ENCODE measurements around the gene AWAT2. TPM values are rescaled to one million over a fixed set of nuclear protein-coding genes. Genes with fewer than 3 reads are reported as not detected.

Gene AWAT2
- total RNA-seq, 1 donor from 2014 or later: not detected

DNA sequence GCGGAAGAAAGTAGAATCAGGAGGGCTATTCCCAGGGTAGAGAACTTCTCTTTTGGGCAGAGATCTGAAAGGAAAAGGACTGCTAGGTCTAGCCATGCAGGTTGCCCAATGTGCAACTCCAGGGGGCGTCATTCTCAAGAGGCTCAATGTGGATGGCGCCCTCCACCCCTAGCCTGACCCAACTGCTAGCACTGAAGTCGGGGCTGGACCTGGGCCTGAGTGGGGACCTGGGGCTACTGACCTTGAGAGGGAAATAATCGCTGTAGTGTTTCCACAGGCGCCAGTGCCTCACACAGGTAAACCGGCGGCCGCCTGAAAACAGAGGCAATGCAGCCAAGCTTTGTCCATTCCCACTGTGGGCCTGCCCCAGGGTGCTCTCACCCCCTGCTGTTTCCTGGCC lies 6.1 kb downstream of the AWAT2 start:
- Histone ChIP-seq H3K9me3 (ENCODE audit: low read depth) (no peaks in the 10 kb centered on the region), H3K27me3 (no peaks in the 10 kb centered on the region), H3K27ac (no peak overlapping the region), H3K9ac (no peak overlapping the region), H3K79me2 (ENCODE audit: low read depth) (no peaks in the 10 kb centered on the region), H3F3A (ENCODE audit: low read depth) (no peaks in the 10 kb centered on the region), H3K4me3 (no peak overlapping the region), H3K4me2 (no peak overlapping the region), H3K4me1 (no peaks in the 10 kb centered on the region), H3K36me3 (no peaks in the 10 kb centered on the region), H2AFZ (replicated peaks) (no peak overlapping the region), H4K20me1 (ENCODE audit: low read depth) (no peaks in the 10 kb centered on the region)
- peaks cover 6% of the 10 kb centered on the region for H3K9me3 Mint-ChIP-seq
- no peak for DNase-seq (ENCODE audit: low spot score)
- no peaks in the 10 kb centered on the region for H3K27me3 Mint-ChIP-seq (ENCODE audit: insufficient read depth, low read depth)
- no peaks in the 10 kb centered on the region for H3K4me1 Mint-ChIP-seq
- H3K4me3 Mint-ChIP-seq: no peak overlapping the region
- no peaks in the 10 kb centered on the region for H3K36me3 Mint-ChIP-seq
- H3K27ac Mint-ChIP-seq: no peak overlapping the region
- TF ChIP-seq, protein P1, sequence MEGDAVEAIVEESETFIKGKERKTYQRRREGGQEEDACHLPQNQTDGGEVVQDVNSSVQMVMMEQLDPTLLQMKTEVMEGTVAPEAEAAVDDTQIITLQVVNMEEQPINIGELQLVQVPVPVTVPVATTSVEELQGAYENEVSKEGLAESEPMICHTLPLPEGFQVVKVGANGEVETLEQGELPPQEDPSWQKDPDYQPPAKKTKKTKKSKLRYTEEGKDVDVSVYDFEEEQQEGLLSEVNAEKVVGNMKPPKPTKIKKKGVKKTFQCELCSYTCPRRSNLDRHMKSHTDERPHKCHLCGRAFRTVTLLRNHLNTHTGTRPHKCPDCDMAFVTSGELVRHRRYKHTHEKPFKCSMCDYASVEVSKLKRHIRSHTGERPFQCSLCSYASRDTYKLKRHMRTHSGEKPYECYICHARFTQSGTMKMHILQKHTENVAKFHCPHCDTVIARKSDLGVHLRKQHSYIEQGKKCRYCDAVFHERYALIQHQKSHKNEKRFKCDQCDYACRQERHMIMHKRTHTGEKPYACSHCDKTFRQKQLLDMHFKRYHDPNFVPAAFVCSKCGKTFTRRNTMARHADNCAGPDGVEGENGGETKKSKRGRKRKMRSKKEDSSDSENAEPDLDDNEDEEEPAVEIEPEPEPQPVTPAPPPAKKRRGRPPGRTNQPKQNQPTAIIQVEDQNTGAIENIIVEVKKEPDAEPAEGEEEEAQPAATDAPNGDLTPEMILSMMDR (IDR thresholded peaks at IDR 0.05): no peak
- TF ChIP-seq EZH2 (IDR thresholded peaks at IDR 0.05): no peak
- TF ChIP-seq EZH2phosphoT487 (IDR thresholded peaks at IDR 0.05): no peak

DNA sequence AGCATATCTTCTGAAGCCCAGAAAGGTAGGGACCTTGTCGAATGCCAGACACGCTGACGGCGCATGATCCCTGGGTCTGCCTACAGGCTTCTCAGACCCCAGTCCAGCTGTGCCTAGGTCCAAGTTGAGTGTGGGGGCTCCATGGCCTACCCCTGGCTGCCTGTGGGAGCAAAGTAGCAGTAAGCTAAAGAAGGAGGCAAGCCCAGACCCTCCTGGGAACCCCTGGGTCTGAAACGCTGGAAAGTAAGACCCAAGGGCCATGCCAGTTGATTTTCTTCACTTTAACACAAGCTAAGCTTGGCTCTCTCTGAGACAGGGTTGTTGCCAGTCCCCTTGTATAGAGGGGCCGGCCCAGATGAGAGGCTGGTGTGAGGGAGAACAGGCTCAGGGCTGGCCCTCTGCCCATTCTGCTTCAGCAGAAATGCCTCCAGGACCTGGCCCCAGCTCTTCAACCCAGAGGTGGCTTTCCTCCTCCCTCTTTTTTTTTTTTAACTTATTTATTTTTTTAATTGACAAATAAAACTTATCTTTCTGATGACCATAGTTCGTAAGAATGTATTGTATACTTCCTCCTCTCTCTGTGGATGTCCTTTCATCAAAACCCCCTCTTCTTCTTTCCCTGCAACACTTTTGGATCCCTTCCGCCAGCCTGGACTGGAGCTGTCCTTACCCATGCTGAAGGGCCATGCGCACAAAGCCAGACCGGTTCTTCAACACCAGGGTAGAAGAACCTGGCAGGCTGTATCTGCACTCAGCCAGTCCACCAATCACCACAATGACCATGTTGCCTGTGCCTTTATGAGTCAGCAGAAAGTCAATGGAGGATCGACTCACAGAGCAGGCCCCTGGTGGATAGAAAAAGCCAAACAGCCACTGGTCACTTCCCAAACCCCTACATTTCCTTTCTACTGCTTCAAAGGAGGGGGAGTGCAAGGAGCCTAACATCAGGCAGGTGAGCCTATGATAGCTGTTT lies 7.1 kb downstream of the AWAT2 start:
- no peak overlapping the region for H3K4me3 ChIP-seq
- H3K36me3 Mint-ChIP-seq: no peaks in the 10 kb centered on the region
- no peaks in the 10 kb centered on the region for H3K4me1 ChIP-seq
- H3K27me3 ChIP-seq: no peaks in the 10 kb centered on the region
- H3K4me2 ChIP-seq: no peak overlapping the region
- no peak for TF ChIP-seq EZH2 (IDR thresholded peaks at IDR 0.05)
- no peak overlapping the region for H3K4me3 Mint-ChIP-seq
- no peak overlapping the region for H3K27ac Mint-ChIP-seq
- H3F3A ChIP-seq (ENCODE audit: low read depth): no peaks in the 10 kb centered on the region
- no peaks in the 10 kb centered on the region for H3K9me3 ChIP-seq (ENCODE audit: low read depth)
- no peaks in the 10 kb centered on the region for H3K79me2 ChIP-seq (ENCODE audit: low read depth)
- H3K9ac ChIP-seq: no peak overlapping the region
- no peak overlapping the region for H3K27ac ChIP-seq
- no peaks in the 10 kb centered on the region for H3K27me3 Mint-ChIP-seq (ENCODE audit: insufficient read depth, low read depth)
- DNase-seq (ENCODE audit: low spot score): no peak
- peaks cover 6% of the 10 kb centered on the region for H3K9me3 Mint-ChIP-seq
- H2AFZ ChIP-seq (replicated peaks): no peak overlapping the region
- H3K36me3 ChIP-seq: no peaks in the 10 kb centered on the region
- H4K20me1 ChIP-seq (ENCODE audit: low read depth): no peaks in the 10 kb centered on the region
- H3K4me1 Mint-ChIP-seq: no peaks in the 10 kb centered on the region

DNA sequence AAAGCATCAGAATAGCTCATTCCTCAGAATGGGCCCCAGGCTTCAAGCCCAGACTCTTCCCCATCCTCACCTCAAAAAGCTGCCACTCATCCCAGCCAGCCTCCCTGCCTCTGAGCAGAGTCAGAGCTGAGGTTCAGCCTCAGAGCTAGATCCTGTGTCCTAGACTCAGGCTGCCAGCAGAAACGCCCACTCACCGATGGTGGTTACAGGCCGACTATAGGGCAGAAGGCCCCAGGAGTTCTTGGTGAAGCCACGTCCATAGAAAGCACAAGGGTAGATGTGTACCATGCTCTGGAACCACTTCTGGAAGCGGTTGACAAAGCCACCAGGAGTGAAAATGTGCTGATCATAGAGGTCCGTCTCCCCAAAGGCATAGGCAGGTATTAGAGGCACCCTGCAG lies 7.7 kb downstream of the AWAT2 start:
- H3K9ac ChIP-seq: no peak overlapping the region
- no peaks in the 10 kb centered on the region for H3K79me2 ChIP-seq (ENCODE audit: low read depth)
- Mint-ChIP-seq H3K4me1 (no peaks in the 10 kb centered on the region), H3K27me3 (ENCODE audit: insufficient read depth, low read depth) (no peaks in the 10 kb centered on the region), H3K4me3 (no peak overlapping the region), H3K27ac (no peak overlapping the region), H3K9me3 (peaks cover 6% of the 10 kb centered on the region), H3K36me3 (no peaks in the 10 kb centered on the region)
- no peaks in the 10 kb centered on the region for H3K4me1 ChIP-seq
- no peak overlapping the region for H2AFZ ChIP-seq (replicated peaks)
- TF ChIP-seq, protein P1 (IDR thresholded peaks at IDR 0.05): no peak
- TF ChIP-seq EZH2 (IDR thresholded peaks at IDR 0.05): no peak
- no peak for TF ChIP-seq EZH2phosphoT487 (IDR thresholded peaks at IDR 0.05)
- H3F3A ChIP-seq (ENCODE audit: low read depth): no peaks in the 10 kb centered on the region
- H3K4me3 ChIP-seq: no peak overlapping the region
- H3K4me2 ChIP-seq: no peak overlapping the region
- H3K9me3 ChIP-seq (ENCODE audit: low read depth): no peaks in the 10 kb centered on the region
- no peak overlapping the region for H3K27ac ChIP-seq
- H3K27me3 ChIP-seq: no peaks in the 10 kb centered on the region
- no peaks in the 10 kb centered on the region for H4K20me1 ChIP-seq (ENCODE audit: low read depth)
- no peaks in the 10 kb centered on the region for H3K36me3 ChIP-seq
- no peak for DNase-seq (ENCODE audit: low spot score)

DNA sequence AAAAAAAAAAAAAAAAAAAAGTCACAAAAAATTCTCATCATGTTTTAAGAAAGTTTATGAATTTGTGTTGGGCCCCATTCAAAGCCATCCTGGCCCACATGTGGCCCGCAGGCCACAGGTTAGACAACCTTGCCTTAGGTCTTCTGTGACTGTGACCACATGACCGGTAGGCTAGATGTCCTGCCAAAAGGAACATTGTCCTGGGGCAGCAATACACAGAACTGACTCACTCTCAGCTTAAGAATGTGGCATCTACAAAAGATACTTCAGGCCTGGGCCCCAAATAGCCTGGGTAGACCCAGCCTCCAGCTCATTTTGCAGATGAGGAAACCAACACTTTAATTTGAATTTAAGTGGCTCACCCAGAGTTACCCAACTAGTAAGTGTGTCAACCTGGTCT lies 10.0 kb downstream of the AWAT2 start:
- Histone ChIP-seq H4K20me1 (ENCODE audit: low read depth) (no peaks in the 10 kb centered on the region), H3K4me1 (no peaks in the 10 kb centered on the region), H3K4me2 (no peak overlapping the region), H3K27me3 (no peaks in the 10 kb centered on the region), H3K9ac (no peak overlapping the region), H3K36me3 (no peaks in the 10 kb centered on the region), H3K79me2 (ENCODE audit: low read depth) (no peaks in the 10 kb centered on the region), H3K9me3 (ENCODE audit: low read depth) (no peaks in the 10 kb centered on the region), H2AFZ (replicated peaks) (no peak overlapping the region), H3K4me3 (no peak overlapping the region), H3K27ac (no peak overlapping the region), H3F3A (ENCODE audit: low read depth) (no peaks in the 10 kb centered on the region)
- H3K27ac Mint-ChIP-seq: no peak overlapping the region
- no peaks in the 10 kb centered on the region for H3K4me1 Mint-ChIP-seq
- H3K27me3 Mint-ChIP-seq (ENCODE audit: insufficient read depth, low read depth): peaks cover 2% of the 10 kb centered on the region
- TF ChIP-seq, protein P1 (IDR thresholded peaks at IDR 0.05): no peak
- TF ChIP-seq EZH2 (IDR thresholded peaks at IDR 0.05) (no peak), EZH2phosphoT487 (IDR thresholded peaks at IDR 0.05) (no peak)
- H3K9me3 Mint-ChIP-seq: peaks cover 2% of the 10 kb centered on the region
- no peak for DNase-seq (ENCODE audit: low spot score)
- H3K4me3 Mint-ChIP-seq: no peak overlapping the region
- no peaks in the 10 kb centered on the region for H3K36me3 Mint-ChIP-seq
